BLaER1 (cell line): Measurements from ENCODE around the gene AXIN2.

Experiments
- H3K27ac ChIP-seq: shearing (Covaris generic); formaldehyde crosslinking; 2 replicates; pipeline ENCODE4 v1.8.1; 2022
- H3K27me3 ChIP-seq: shearing (Covaris generic); formaldehyde crosslinking; 2 replicates; pipeline ENCODE4 v1.8.1; 2022
- H3K36me3 ChIP-seq: shearing (Covaris generic); formaldehyde crosslinking; 2 replicates; pipeline ENCODE4 v1.8.1; 2022
- H3K4me1 ChIP-seq: shearing (Covaris generic); formaldehyde crosslinking; 2 replicates; pipeline ENCODE4 v1.8.1; 2022
- H3K4me2 ChIP-seq: shearing (Covaris generic); formaldehyde crosslinking; 2 replicates; pipeline ENCODE4 v1.8.1; 2022
- H3K4me3 ChIP-seq: shearing (Covaris generic); formaldehyde crosslinking; 2 replicates; pipeline ENCODE4 v1.8.1; 2022
- H3K9ac ChIP-seq: shearing (Covaris generic); formaldehyde crosslinking; 2 replicates; pipeline ENCODE4 v1.8.1; 2022
- H3K9me3 ChIP-seq: shearing (Covaris generic); formaldehyde crosslinking; 2 replicates; pipeline ENCODE4 v1.8.1; 2022
- H4K20me1 ChIP-seq: shearing (Covaris generic); formaldehyde crosslinking; 2 replicates; pipeline ENCODE4 v1.8.1; 2022
- Cebpa-rat ChIP-seq: shearing (Covaris generic); IDR thresholded peaks from 2 replicates; pipeline ENCODE4 v1.8.1; 2022

The AXIN2 gene

DNA sequence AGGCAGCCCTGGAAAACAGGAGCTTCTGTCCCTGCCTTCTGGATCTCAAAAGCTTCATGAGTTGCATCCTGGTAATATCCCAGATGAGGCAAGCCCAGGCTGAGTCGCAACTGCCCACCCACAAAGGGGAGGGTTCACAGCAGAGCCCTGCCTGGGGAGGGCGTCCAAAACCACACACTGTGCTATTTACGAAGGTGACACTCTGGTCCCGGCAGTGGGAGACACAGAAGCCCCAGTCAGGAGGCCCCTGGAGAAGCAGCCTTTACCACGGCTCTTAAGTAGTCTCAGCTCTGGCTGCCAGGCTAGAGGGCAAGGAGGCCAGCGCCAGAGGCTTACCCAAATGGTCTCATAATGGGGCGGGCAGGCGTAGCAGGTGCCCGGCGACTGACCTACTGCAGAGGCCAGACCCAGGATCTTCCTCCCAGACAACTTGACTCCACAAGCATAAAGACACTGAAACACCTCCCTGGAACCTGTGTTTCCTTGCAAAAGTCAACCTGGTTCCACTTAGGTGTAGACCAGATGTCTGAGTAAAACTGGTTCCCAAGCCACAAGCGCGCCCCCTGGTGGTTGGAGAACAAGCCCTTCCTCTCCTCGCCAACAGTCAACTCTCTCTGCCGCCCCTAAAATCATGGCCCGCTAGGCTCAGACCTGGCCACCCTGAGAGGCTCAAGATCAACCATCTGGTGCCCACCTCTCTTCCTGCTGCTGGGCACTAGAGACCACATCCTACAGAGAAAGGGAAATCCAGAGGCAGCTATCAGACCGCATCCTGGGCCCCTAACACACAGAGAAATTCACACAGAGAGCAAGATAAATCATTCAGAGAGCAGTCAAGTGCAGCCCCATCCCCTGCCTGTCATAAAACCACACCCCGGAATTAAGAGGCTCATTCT, 5.2 kb downstream of the AXIN2 start:
- Histone ChIP-seq H3K36me3 (peaks cover 17% of the 10 kb centered on the region), H3K4me3 (no peak overlapping the region), H3K4me2 (no peak overlapping the region; the same call in 1 of the 2 replicates), H3K9ac (no peak overlapping the region), H3K27me3 (peaks cover 27% of the 10 kb centered on the region), H3K4me1 (no peaks in the 10 kb centered on the region; the same call in none of the 2 replicates), H3K27ac (no peak overlapping the region), H3K9me3 (no peaks in the 10 kb centered on the region), H4K20me1 (no peaks in the 10 kb centered on the region; the same call in 1 of the 2 replicates)
- TF ChIP-seq Cebpa-rat, result no peak

DNA sequence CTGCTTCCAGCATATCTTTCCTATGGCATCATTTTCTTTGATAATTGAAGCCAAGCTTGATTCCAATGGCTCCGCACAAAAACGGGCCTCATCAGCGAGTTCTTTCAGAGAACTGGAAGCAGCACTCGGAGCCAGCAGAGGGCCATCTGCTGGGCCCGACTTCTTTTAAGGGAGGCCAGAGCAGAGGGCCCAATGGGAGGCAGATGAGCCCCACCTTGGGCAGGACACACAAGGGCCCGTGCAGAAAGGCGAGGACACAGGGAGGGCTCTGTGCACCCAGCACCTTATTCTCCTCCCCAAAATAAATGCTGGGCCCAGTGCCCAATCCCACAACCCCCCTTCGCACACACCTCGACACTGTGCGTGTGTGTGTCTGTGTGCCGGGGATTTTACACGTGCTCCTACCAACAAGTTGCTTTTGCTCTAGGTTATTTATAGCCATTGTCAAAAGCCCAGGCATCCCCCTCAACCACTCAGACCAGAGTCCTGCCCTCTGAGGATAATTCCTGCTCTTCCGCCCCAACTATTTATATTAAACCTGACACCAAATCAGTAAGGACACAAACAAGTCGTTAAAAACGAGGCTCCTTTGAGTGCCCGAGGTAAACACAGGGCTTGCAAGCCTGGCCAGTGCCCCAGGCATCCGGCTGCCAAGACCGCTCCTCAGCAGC, 6.8 kb downstream of the AXIN2 start:
- no peak overlapping the region for H3K27ac ChIP-seq
- no peaks in the 10 kb centered on the region for H3K9me3 ChIP-seq
- peaks cover 23% of the 10 kb centered on the region for H3K36me3 ChIP-seq
- no peaks in the 10 kb centered on the region; the same call in 1 of the 2 replicates for H4K20me1 ChIP-seq
- H3K27me3 ChIP-seq, result peaks cover 23% of the 10 kb centered on the region
- H3K9ac ChIP-seq, result no peak overlapping the region
- no peak overlapping the region for H3K4me2 ChIP-seq
- H3K4me3 ChIP-seq, result no peak overlapping the region
- TF ChIP-seq Cebpa-rat, result no peak
- no peaks in the 10 kb centered on the region; the same call in none of the 2 replicates for H3K4me1 ChIP-seq

DNA sequence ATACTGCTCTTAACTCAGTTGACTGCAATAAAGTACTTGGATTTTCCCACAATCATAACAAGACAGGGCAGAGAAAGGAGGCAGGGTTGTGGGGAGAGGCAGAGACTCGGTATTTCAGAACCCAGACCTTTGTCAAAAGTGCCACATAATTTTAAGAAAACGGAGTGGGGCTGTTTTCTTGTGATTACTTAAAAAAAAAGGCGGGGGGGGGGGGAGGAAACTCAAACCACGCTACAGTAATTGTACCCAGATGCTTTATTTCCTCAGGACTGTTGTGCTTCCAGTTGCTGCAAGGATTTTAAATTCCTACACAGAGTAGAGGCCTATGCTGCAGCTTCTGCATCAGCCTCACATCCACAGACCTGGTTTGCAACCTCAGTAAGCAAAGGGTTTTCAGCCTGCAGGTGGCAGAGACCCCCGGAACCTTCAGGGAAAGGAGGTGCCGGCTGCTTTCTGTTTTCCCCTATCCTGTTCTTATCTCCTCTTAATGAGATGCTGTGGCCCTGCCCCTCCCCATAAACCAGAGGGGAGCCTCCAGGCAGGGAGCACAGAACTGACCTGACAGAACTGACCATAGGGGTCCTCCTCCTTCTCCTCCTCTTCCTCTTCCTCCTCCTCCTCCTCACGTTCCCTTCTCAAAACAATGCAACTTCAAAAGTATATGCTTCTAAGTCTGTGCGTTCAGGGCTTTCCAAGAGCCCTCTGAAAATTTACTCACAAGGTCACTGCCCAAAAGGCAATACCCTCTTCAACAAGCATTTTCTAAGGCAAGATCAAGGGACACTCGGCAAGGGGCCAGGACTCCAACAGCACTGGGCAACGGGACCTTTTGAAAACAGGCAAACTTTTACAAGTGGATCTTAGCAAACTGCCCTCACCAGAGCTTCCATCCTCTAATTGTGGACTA, 7.5 kb downstream of the AXIN2 start:
- Histone ChIP-seq H4K20me1 (no peaks in the 10 kb centered on the region; the same call in 1 of the 2 replicates), H3K4me1 (no peaks in the 10 kb centered on the region; the same call in none of the 2 replicates), H3K36me3 (peaks cover 31% of the 10 kb centered on the region), H3K9ac (no peak overlapping the region), H3K27me3 (peaks cover 15% of the 10 kb centered on the region), H3K9me3 (no peaks in the 10 kb centered on the region), H3K4me2 (no peak overlapping the region), H3K4me3 (no peak overlapping the region), H3K27ac (no peak overlapping the region)
- no peak for TF ChIP-seq Cebpa-rat

- H3K36me3 ChIP-seq, result peaks cover 39% of the 10 kb centered on the region
- no peak overlapping the region for H3K4me2 ChIP-seq
- H3K4me1 ChIP-seq, result no peaks in the 10 kb centered on the region; the same call in none of the 2 replicates
- no peaks in the 10 kb centered on the region; the same call in 1 of the 2 replicates for H4K20me1 ChIP-seq
- H3K27me3 ChIP-seq, result peaks cover 7% of the 10 kb centered on the region
- H3K9ac ChIP-seq, result no peak overlapping the region
- no peaks in the 10 kb centered on the region for H3K9me3 ChIP-seq
- no peak overlapping the region for H3K4me3 ChIP-seq
- no peak for TF ChIP-seq Cebpa-rat
- no peak overlapping the region for H3K27ac ChIP-seq
These were observed 8.3 kb downstream of the AXIN2 start for GRCh38 chr17:65553009-65553645.

- no peak overlapping the region for H3K4me2 ChIP-seq
- no peak for TF ChIP-seq Cebpa-rat
- H3K36me3 ChIP-seq, result peaks cover 48% of the 10 kb centered on the region
These were observed 9.2 kb downstream of the AXIN2 start for GRCh38 chr17:65552214-65552613.

GRCh38 chr17:65551267-65552040, 10.0 kb downstream of the AXIN2 start:
- Histone ChIP-seq H3K9me3 (no peaks in the 10 kb centered on the region), H3K27ac (no peak overlapping the region), H3K36me3 (peaks cover 55% of the 10 kb centered on the region), H3K9ac (no peak overlapping the region), H3K4me2 (no peak overlapping the region), H3K27me3 (no peaks in the 10 kb centered on the region), H3K4me3 (no peak overlapping the region), H4K20me1 (no peaks in the 10 kb centered on the region; the same call in 1 of the 2 replicates), H3K4me1 (peaks cover 8% of the 10 kb centered on the region)
- TF ChIP-seq Cebpa-rat, result no peak

More at GRCh38 chr17:65552214-65552613, 9.2 kb downstream of the AXIN2 start:
- Histone ChIP-seq H3K9ac (no peak overlapping the region), H3K27ac (no peak overlapping the region), H3K9me3 (no peaks in the 10 kb centered on the region), H3K27me3 (no peaks in the 10 kb centered on the region), H4K20me1 (no peaks in the 10 kb centered on the region; the same call in 1 of the 2 replicates), H3K4me1 (peaks cover 7% of the 10 kb centered on the region), H3K4me3 (no peak overlapping the region)

GRCh38 chr17:65550758-65551157, 10.7 kb downstream of the AXIN2 start:
- Histone ChIP-seq H3K36me3 (peaks cover 59% of the 10 kb centered on the region), H3K27ac (no peak overlapping the region), H3K27me3 (no peaks in the 10 kb centered on the region), H4K20me1 (no peaks in the 10 kb centered on the region; the same call in 1 of the 2 replicates), H3K4me3 (no peak overlapping the region), H3K9me3 (no peaks in the 10 kb centered on the region), H3K4me1 (peaks cover 8% of the 10 kb centered on the region), H3K4me2 (no peak overlapping the region), H3K9ac (no peak overlapping the region)
- no peak for TF ChIP-seq Cebpa-rat

DNA sequence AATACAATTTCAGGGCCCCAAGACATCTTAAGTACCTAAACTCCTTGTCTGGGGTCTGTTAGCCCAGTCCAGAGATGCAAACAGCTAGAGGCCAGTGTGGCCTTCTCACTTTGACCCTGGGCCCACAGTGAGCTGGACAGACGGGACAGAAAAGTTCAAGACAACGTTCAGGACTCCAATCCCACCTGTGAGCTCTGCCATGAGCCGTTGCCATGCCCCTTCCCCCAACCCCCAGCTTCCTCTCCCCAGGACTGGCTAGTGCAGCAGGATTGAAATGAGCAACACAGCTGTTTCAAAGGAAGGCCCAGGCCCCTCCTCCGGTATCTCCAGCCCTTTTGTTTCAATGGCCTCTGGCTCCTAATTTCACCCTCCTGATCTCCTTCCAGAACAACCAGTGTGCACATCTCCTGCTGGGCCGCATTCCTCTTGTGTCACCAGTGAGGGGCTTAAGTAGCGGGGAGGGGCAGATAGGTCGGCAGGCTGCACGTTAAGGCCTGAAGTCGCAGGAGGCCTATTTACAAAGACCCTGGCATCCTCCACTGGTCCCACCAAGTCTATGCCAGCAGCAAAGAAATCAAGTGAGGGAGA, 11.3 kb downstream of the AXIN2 start:
- H3K4me2 ChIP-seq, result no peak overlapping the region
- no peak overlapping the region for H3K27ac ChIP-seq
- H3K9ac ChIP-seq, result no peak overlapping the region
- peaks cover 61% of the 10 kb centered on the region for H3K36me3 ChIP-seq
- no peaks in the 10 kb centered on the region for H3K9me3 ChIP-seq
- H3K4me1 ChIP-seq, result peaks cover 8% of the 10 kb centered on the region
- TF ChIP-seq Cebpa-rat, result no peak
- H3K4me3 ChIP-seq, result no peak overlapping the region
- H4K20me1 ChIP-seq, result no peaks in the 10 kb centered on the region
- no peaks in the 10 kb centered on the region for H3K27me3 ChIP-seq
